Endothelial cell of umbilical vein (primary cell): ENCODE measurements around the gene SPCS1. TPM values are rescaled to one million over a fixed set of nuclear protein-coding genes. Genes with fewer than 3 reads are reported as not detected.

Experiments
- Bru-seq: library from RNA; stranded (reverse); fragments of 400-500 nt; gene quantifications from one replicate; lab custom pipeline; 2021; lab: Mats Ljungman, UMichigan
- BruChase-seq, 2 experiments: library from RNA; stranded (reverse); fragments of 400-500 nt; gene quantifications; one replicate each; lab custom pipeline; 2021; lab: Mats Ljungman, UMichigan
- BruUV-seq: library from RNA; stranded (reverse); fragments of 400-500 nt; replicated peaks from 2 replicates; lab custom pipeline; 2021; lab: Mats Ljungman, UMichigan
- CTCF ChIA-PET: fragments of 300-600, 350-600 bp; sonication (Branson Sonifier 250); formaldehyde crosslinking; loops from one replicate; lab custom pipeline; 2021; ENCODE audit warnings: antibody characterized with exemption, inconsistent platforms; lab: Charles Lee
- POLR2A ChIA-PET: fragments of 300-600, 350-600 bp; sonication (Branson Sonifier 250); formaldehyde crosslinking; loops from one replicate; lab custom pipeline; 2021; ENCODE audit warnings: antibody characterized with exemption, inconsistent platforms; lab: Charles Lee
- DNase-seq: peaks from one replicate; pipeline ENCODE4 v3.0.0-alpha.2; 2011; ENCODE audit warnings: low read depth, low spot score
- FAIRE-seq: peaks from 2 replicates; lab custom pipeline; 2011; peaks lifted over from hg19 to GRCh38; lab: Jason Lieb, UNC
- H2AFZ ChIP-seq: 2 replicates; pipeline ENCODE4 v1.6.0; 2012; ENCODE audit warnings: low read depth, low read length, control low read depth, inconsistent platforms
- H3K27ac ChIP-seq: 2 replicates; pipeline ENCODE4 v1.5.1; 2011; ENCODE audit warnings: low read depth, mild to moderate bottlenecking, control low read depth, low read length, moderate library complexity; ENCODE audit not compliant: insufficient read depth
- H3K27me3 ChIP-seq, 2 experiments: 2 replicates each; pipeline versions ENCODE4 v1.6.0 to v1.6.1; 2011; ENCODE audit warnings: low read length in 2 of 2, mixed read lengths in 1 of 2; ENCODE audit not compliant: control insufficient read depth in 2 of 2, insufficient read depth in 2 of 2
- H3K36me3 ChIP-seq, 2 experiments: 2 replicates in 1 of 2; 3 replicates in 1 of 2; pipeline ENCODE4 v1.5.1; 2011; ENCODE audit warnings: low read length in 2 of 2, mild to moderate bottlenecking in 1 of 2, moderate library complexity in 1 of 2; ENCODE audit not compliant: control insufficient read depth in 2 of 2, insufficient read depth in 2 of 2; ENCODE audit errors: extremely low read depth in 1 of 2
- H3K4me1 ChIP-seq: 3 replicates; pipeline ENCODE4 v1.5.1; 2011; ENCODE audit warnings: mild to moderate bottlenecking, low read length; ENCODE audit not compliant: control insufficient read depth, insufficient read depth; ENCODE audit errors: extremely low read depth
- H3K4me2 ChIP-seq: 2 replicates; pipeline ENCODE4 v1.6.1; 2011; ENCODE audit warnings: low read length, control low read depth, mixed read lengths; ENCODE audit not compliant: insufficient read depth
- H3K4me3 ChIP-seq, 3 experiments: fragments of 200-600 bp in 1 of 3; sonication (generic), shearing (Covaris generic) in 1 of 3; replicated peaks in 1 of 3; 2 replicates each; pipeline ENCODE4 v1.5.1; 2011 to 2016; ENCODE audit warnings: control low read depth in 3 of 3, low read length in 3 of 3, mild to moderate bottlenecking in 2 of 3, inconsistent platforms in 1 of 3, low read depth in 1 of 3, moderate library complexity in 1 of 3; ENCODE audit not compliant: insufficient read depth in 1 of 3
- H3K79me2 ChIP-seq: 2 replicates; pipeline ENCODE4 v1.6.0; 2012; ENCODE audit warnings: low read length, inconsistent platforms; ENCODE audit not compliant: control insufficient read depth, insufficient read depth
- H3K9ac ChIP-seq: replicated peaks from 2 replicates; pipeline ENCODE3; 2011; ENCODE audit warnings: low read length, control low read depth; ENCODE audit not compliant: insufficient read depth; ENCODE audit errors: extremely low read depth
- H3K9me1 ChIP-seq: replicated peaks from 3 replicates; pipeline ENCODE4 v1.6.0; 2011; ENCODE audit warnings: mild to moderate bottlenecking, low read length; ENCODE audit not compliant: control insufficient read depth, insufficient read depth; ENCODE audit errors: extremely low read depth
- H3K9me3 ChIP-seq: replicated peaks from 2 replicates; pipeline ENCODE4 v1.5.1; 2012; ENCODE audit warnings: low read length, inconsistent platforms; ENCODE audit not compliant: control insufficient read depth, insufficient read depth
- H4K20me1 ChIP-seq: replicated peaks from 2 replicates; pipeline ENCODE3; 2011; ENCODE audit warnings: mild to moderate bottlenecking, low read length; ENCODE audit not compliant: control insufficient read depth, insufficient read depth; ENCODE audit errors: extremely low read depth
- FOS ChIP-seq: IDR thresholded peaks from 2 replicates; pipeline ENCODE4 v1.6.1; 2011; ENCODE audit warnings: mild to moderate bottlenecking, low read length, moderate library complexity, borderline replicate concordance; ENCODE audit not compliant: insufficient read depth
- POLR2A ChIP-seq: IDR thresholded peaks from 2 replicates; pipeline ENCODE4 v1.6.1; 2012; ENCODE audit warnings: low read depth, mild to moderate bottlenecking, control low read depth, low read length
- POLR2AphosphoS5 ChIP-seq: IDR thresholded peaks from 2 replicates; pipeline ENCODE4 v1.6.1; 2012; ENCODE audit warnings: low read depth, mild to moderate bottlenecking, control low read depth, low read length, moderate library complexity; ENCODE audit not compliant: insufficient read depth
- dilution Hi-C: fragments of 300-500 bp; cut with MboI; formaldehyde crosslinking; loops from one replicate; pipeline ENCODE4 v1.15.0; 2019; ENCODE audit warnings: low sequenced_read_pairs; ENCODE audit not compliant: extremely low pct_ligation_motif_present
- intact Hi-C: fragments of 100-400 bp; cut with micrococcal nuclease; formaldehyde crosslinking; loops from one replicate; pipeline ENCODE4 v1.10.0; 2022
- long read RNA-seq: library from polyadenylated mRNA; stranded (forward); transcript quantifications from one replicate; pipeline ENCODE4 v2.0.0, GENCODE V29; 2021
- polyA minus RNA-seq, 3 experiments: library from RNA; depleted of rRNA, polyadenylated mRNA; stranded (reverse); fragments of >200 nt; gene quantifications; 1 replicate in 1 of 3; 2 replicates in 2 of 3; pipeline ENCODE4 v1.2.3, GENCODE V29; 2011
- polyA plus RNA-seq, 4 experiments: library from polyadenylated mRNA; depleted of rRNA in 3 of 4; stranded (reverse) in 3 of 4; unstranded in 1 of 4; fragments of >200 nt; gene quantifications; 2 replicates each; pipeline versions ENCODE4 v1.2.1 to v1.2.3, GENCODE V29; 2011 to 2012; ENCODE audit warnings: missing spikeins in 1 of 4
- total RNA-seq: library from RNA; stranded (reverse); gene quantifications from 2 replicates; pipeline ENCODE4 v1.2.3, GENCODE V29; 2021
- TF ChIP-seq, protein P1 (sequence below): IDR thresholded peaks from 2 replicates; pipeline ENCODE4 v1.6.1; 2011; ENCODE audit not compliant: insufficient read depth, insufficient read length

Gene SPCS1
- 100 and 107 TPM in 2 replicates for total RNA-seq
- 159 and 240 TPM in 2 replicates for polyA plus RNA-seq
- polyA plus RNA-seq (2011; cell fraction: cytosol; rRNA removed) = 90.5 and 102 TPM in 2 replicates
- 29.5 and 35.9 TPM in 2 replicates for polyA plus RNA-seq (2011; cell fraction: nucleus; rRNA removed)
- 102 and 140 TPM in 2 replicates for polyA plus RNA-seq (2012)
- 58.2 and 77.3 TPM in 2 replicates for polyA minus RNA-seq
- polyA minus RNA-seq (2011; cell fraction: cytosol; rRNA and poly(A)+ RNA removed) = 185 TPM
- polyA minus RNA-seq (2011; cell fraction: nucleus; rRNA and poly(A)+ RNA removed) = 11.6 and 17.8 TPM in 2 replicates
- Bru-seq, nascent RNA = percentile 74 among the genes with signal in this experiment
- BruChase-seq, experiment 1, labeled RNA remaining after a 6-hour chase = percentile 88 among the genes with signal in this experiment
- percentile 74 among the genes with signal in this experiment for BruChase-seq, experiment 2, labeled RNA remaining after a 2-hour chase
- long read RNA-seq, full-length matches to known transcripts = 368 of 421 reads
- long read RNA-seq, partial matches to known transcripts = 5 of 421 reads
- long read RNA-seq, other reads (novel, unspliced or antisense) = 48 of 421 reads

DNA sequence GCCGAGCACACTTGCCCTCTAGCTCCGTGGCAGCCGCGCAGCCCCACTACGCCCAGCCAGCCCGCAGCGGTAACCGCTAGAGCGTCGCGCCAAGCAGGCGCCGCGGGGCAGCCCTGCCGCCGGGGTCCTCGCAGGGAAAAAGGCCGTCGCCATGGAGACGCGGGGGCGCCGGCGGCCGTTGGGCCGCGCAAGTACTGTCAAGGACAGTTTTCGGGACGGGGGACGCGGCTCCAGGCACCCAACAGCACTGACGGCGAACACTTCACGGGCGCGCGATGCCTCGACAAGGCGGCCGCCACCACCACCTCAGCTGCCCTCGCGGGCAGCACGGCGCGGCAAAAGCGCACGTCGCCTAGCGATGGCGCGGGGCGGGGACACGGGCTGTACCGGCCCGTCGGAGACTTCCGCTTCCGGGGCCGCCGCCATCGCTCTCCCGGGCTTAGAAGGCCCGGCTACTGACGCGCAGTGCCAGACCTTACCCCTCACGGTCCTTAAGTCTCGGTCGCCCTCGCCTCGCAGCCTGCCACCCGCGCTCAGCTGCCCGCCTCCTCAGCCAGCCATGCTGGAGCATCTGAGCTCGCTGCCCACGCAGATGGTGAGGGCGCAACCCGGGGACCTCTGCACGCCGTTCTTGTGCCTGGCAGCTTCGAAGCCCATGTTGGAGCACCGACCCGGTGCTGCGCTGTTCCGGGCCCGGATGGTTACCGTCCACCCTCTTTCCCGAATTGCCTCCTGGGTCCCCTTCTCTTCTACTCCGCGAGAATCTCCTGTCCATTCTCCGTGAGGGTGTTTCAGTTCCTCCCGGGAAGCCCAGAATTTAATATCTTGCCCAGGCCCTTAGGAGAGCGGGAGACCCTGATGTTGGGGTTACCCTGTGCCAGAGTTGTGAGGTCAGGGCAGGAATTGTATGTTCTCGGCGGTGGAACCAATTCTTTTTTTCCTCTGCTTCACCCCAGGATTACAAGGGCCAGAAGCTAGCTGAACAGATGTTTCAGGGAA lies at the start of gene SPCS1, which contains the start of gene GLT8D1:
Gene SPCS1 (plus strand): TSS at position 419 of the 999 bp plus-strand sequence. CDS start 141 bp downstream, at position 560.
Gene GLT8D1 (minus strand): TSS at position 104 of the 999 bp plus-strand sequence. CDS start 5,331 bp downstream, outside the sequence.
- CTCF ChIA-PET = interaction anchor here (1.2 to 1.6 kb wide), 2 partner anchors 13 to 229 kb away, joined by 3 to 5 read pairs; no protein-coding TSS in a partner anchor

More for the DNA sequence above, at the start of gene SPCS1, which contains the start of gene GLT8D1:
- Histone ChIP-seq H3K9ac (peak within 1 kb of the TSS; percentile 90), H3K4me2 (peak within 1 kb of the TSS; percentile 89), H3K4me3 (peak within 1 kb of the TSS; percentile 62 to 94 (median 92)), H3K27me3 (no peaks in the 10 kb centered on the region), H4K20me1 (no peaks in the 10 kb centered on the region), H3K36me3 (peaks cover 0 to 10% of the 10 kb centered on the region in 2 experiments), H3K79me2 (peaks cover 44% of the 10 kb centered on the region), H3K9me3 (no peaks in the 10 kb centered on the region), H2AFZ (peak within 1 kb of the TSS; percentile 100), H3K9me1 (no peaks in the 10 kb centered on the region), H3K27ac (peak within 1 kb of the TSS; percentile 57), H3K4me1 (peaks cover 17% of the 10 kb centered on the region)
- intact Hi-C loops = loop anchor here (2.0 kb wide), 1 partner anchor 19 kb away; the partner anchor contains the start of gene GNL3
- TSS peak; percentile 52 for BruUV-seq
- TF ChIP-seq POLR2AphosphoS5 (peak; percentile 81), POLR2A (peak; percentile 83), FOS (no peak)
- TF ChIP-seq, protein P1, sequence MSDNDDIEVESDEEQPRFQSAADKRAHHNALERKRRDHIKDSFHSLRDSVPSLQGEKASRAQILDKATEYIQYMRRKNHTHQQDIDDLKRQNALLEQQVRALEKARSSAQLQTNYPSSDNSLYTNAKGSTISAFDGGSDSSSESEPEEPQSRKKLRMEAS = peak; percentile 56
- POLR2A ChIA-PET = interaction anchor here (0.6 to 1.2 kb wide), 2 partner anchors 10 to 35 kb away, joined by 3 to 4 read pairs; no protein-coding TSS in a partner anchor
- dilution Hi-C loops = no loop called here
- peak; percentile 85 for FAIRE-seq
- peak; percentile 90 for DNase-seq
